ENCODE data around the gene SDK2.

Gene SDK2

DNA sequence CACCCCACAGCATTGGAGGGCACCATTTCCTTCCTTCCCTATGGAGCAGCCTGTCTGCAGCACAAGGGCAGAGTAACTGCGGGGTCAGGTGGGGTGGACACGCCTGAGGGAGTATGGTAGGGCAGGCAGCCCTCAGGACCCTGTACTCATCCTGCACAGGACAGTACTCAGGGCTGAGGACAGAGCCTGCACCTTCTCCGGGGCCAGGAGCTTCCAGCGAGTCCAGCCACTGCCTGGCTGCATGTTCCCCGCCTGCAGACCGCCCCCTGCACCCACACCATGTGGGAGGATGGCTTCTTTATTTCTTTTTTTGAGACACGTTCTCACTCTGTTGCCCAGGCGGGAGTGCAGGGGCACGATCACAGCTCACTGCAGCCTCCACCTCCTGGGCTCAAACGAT, 284.9 kb downstream of the SDK2 start:
- no peak for TF ChIP-seq CTCF (conservative IDR thresholded peaks at IDR 0.05; ENCODE audit: low read length)
- no peak for DNase-seq (ENCODE audit: low read depth)
- H3K4me3 ChIP-seq (ENCODE audit: low read length) = no peak overlapping the region

GRCh38 chr17:73358668-73359067, 285.6 kb downstream of the SDK2 start:
- DNase-seq (ENCODE audit: low read depth) = no peak
- no peak overlapping the region for H3K4me3 ChIP-seq (ENCODE audit: low read length)
- no peak for TF ChIP-seq CTCF (conservative IDR thresholded peaks at IDR 0.05; ENCODE audit: low read length)

DNA sequence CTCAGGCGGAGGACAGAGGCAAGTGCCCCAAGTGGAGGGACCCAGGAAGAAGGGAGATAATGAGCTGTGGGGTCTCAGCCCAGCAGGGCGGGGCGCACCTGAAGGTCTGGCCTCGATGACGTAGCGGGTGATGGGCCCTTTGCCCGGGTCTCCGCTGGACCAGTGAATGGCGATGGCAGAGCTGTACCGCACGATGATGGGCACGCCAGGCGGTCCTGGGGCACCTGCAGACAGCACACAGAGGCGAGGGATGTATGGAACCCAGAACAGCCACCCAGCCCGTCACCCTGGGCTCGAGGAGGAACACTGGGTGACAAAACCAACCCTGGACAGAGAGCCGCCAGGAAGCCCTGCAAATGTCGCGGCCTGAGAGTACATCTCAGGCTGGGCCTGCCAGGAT, 286.3 kb downstream of the SDK2 start:
- no peak overlapping the region for H3K4me3 ChIP-seq (ENCODE audit: low read length)
- TF ChIP-seq CTCF (conservative IDR thresholded peaks at IDR 0.05; ENCODE audit: low read length) = no peak
- DNase-seq (ENCODE audit: low read depth) = no peak

- no peak for TF ChIP-seq CTCF (conservative IDR thresholded peaks at IDR 0.05; ENCODE audit: low read length)
- no peak for DNase-seq (ENCODE audit: low read depth)
- H3K4me3 ChIP-seq (ENCODE audit: low read length) = no peak overlapping the region
Measured at GRCh38 chr17:73357318-73357717, 286.9 kb downstream of the SDK2 start.

GRCh38 chr17:73356561-73357170, 287.6 kb downstream of the SDK2 start:
- no peak overlapping the region for H3K4me3 ChIP-seq (ENCODE audit: low read length)
- no peak for TF ChIP-seq CTCF (conservative IDR thresholded peaks at IDR 0.05; ENCODE audit: low read length)
- no peak for DNase-seq (ENCODE audit: low read depth)

DNA sequence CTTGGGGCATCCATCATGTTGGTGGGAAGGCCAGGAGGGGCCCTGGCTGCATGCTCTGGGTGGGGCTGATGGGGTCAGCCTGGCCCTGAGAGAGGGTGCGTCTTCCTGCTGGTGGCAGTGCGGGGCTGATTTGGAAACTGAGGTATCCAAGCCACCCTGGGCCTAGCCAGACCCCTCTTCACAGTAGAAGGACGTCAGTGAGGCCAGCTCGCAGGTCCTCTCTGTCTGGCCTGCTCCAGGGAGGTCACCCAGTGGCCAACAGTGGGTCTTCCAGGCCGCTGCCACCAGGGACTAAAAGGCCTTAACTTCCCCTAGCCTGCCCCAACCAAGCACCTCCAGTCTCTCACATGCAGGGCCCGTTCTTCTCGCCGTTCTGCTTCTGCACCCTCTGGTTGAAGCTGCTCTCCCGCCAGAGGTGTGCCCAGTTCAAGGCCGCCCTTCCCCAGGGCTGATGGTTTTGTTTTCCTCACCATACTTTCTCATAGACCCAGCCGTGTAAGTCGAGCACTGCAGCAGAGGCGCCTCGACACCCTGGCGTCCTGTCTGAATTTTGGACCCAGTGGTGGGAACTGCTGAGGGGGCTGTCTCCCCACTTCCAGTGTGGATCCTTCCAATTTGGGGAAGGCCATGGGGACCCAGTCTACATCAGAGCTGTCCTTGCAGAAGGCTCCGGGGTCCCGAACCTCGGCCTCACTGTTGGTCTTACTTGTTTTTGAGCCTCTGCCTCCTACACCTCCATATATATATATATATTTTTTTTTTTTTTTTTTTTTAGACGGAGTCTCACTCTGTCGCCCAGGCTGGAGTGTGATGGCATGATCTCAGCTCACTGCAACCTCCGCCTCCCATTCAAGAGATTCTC, 289.6 kb downstream of the SDK2 start:
- H3K4me3 ChIP-seq (ENCODE audit: low read length) = no peak overlapping the region
- TF ChIP-seq CTCF (conservative IDR thresholded peaks at IDR 0.05; ENCODE audit: low read length) = no peak
- DNase-seq (ENCODE audit: low read depth) = no peak

- no peak for DNase-seq (ENCODE audit: low read depth)
- TF ChIP-seq CTCF (conservative IDR thresholded peaks at IDR 0.05; ENCODE audit: low read length) = no peak
- H3K4me3 ChIP-seq (ENCODE audit: low read length) = no peak overlapping the region
Measured at GRCh38 chr17:73352261-73352660, 292.0 kb downstream of the SDK2 start.
